Activated naive CD4-positive, alpha-beta T cell treated with anti-CD3 and anti-CD28 coated beads, Interleukin-2, amount 50 U/mL, for 24 hours (primary cell): ENCODE measurements around the gene FBXL13.
"Not testable (repeated sequence)": the region's sequence is repeated elsewhere in the genome, so short reads cannot be mapped to it uniquely, and the experiment has no call there.

ENCODE experiments used
- H3K27ac Mint-ChIP-seq: one replicate; pipeline ENCODE4 v1.8.0; 2021; ENCODE audit warnings: mild to moderate bottlenecking, mixed read lengths
- H3K27me3 Mint-ChIP-seq: one replicate; pipeline ENCODE4 v1.8.0; 2021; ENCODE audit warnings: mixed read lengths
- H3K36me3 Mint-ChIP-seq: one replicate; pipeline ENCODE4 v1.8.0; 2021; ENCODE audit warnings: mixed read lengths
- H3K4me1 Mint-ChIP-seq: one replicate; pipeline ENCODE4 v1.8.0; 2021; ENCODE audit warnings: mixed read lengths
- H3K4me3 Mint-ChIP-seq: one replicate; pipeline ENCODE4 v1.8.0; 2021; ENCODE audit warnings: mild to moderate bottlenecking, mixed read lengths
- H3K9me3 Mint-ChIP-seq: one replicate; pipeline ENCODE4 v1.8.0; 2021; ENCODE audit warnings: mixed read lengths

FBXL13 gene

GRCh38 chr7:103011650-103012049 lies 62.9 kb downstream of the FBXL13 start:
- H3K4me1 Mint-ChIP-seq = no peaks in the 10 kb centered on the region
- peaks cover 2% of the 10 kb centered on the region for H3K27me3 Mint-ChIP-seq
- no peak overlapping the region for H3K27ac Mint-ChIP-seq
- H3K9me3 Mint-ChIP-seq = no peaks in the 10 kb centered on the region
- no peak overlapping the region for H3K4me3 Mint-ChIP-seq
- H3K36me3 Mint-ChIP-seq = peaks cover 14% of the 10 kb centered on the region

DNA sequence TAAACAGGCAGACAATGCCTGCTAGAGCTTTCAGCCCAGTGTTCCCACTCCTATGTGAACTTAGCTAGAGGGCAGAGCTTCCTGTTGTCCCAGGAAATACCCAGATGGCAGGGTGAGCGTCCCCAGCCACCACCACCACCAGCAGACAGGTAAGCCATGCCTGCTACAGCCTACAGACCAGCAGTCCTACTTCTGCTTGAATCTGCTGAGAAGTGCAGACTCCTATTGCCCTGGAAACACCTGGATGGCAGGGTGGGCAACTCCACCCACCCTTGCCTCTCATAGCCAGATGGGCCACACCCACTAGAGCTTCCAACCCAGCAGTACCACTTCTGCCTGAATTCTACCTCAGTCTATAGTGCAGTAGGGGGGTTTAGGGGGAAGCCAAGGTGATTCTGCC lies 64.4 kb downstream of the FBXL13 start:
- Mint-ChIP-seq H3K27me3 (peaks cover 2% of the 10 kb centered on the region), H3K4me3 (no peak overlapping the region), H3K9me3 (peaks cover 8% of the 10 kb centered on the region), H3K36me3 (peaks cover 16% of the 10 kb centered on the region), H3K27ac (no peak overlapping the region), H3K4me1 (no peaks in the 10 kb centered on the region)

DNA sequence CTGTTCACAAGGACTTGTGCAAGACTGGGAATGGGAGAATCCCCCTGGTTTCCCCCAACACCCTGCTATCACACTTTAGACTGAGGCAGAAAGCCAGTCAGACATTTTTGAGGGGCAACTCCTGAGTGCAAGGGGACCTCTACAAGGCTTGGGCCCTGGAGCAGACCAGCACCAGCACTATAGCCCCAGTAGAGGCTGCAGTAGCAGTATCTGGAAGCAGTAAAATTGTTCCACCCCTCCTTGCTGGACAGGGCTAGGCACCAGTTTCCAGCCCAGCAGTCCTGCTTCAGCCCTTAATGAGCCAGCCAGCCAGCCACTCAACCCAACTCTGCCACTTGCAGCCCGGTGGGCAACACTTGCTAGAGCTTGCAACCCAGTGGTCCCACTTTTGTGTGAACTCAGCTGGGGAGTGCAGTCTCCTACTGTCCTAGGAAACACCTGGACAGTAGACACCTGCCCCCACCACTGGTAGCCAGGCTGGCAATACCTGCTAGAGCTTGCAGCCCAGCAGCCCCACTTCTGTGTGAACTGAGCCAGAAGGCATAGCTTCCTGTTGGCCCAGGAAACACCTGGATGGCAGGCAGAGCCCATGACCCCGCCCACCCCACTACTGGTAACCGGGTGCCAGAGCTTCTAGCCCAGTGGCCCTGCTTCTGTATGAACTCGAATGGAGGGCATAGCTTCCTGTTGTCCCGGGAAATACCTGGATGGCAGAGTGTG lies 65.0 kb downstream of the FBXL13 start:
- Mint-ChIP-seq H3K4me1 (no peaks in the 10 kb centered on the region), H3K9me3 (peaks cover 12% of the 10 kb centered on the region), H3K4me3 (no peak overlapping the region), H3K27ac (no peak overlapping the region), H3K36me3 (peaks cover 18% of the 10 kb centered on the region), H3K27me3 (peaks cover 2% of the 10 kb centered on the region)

DNA sequence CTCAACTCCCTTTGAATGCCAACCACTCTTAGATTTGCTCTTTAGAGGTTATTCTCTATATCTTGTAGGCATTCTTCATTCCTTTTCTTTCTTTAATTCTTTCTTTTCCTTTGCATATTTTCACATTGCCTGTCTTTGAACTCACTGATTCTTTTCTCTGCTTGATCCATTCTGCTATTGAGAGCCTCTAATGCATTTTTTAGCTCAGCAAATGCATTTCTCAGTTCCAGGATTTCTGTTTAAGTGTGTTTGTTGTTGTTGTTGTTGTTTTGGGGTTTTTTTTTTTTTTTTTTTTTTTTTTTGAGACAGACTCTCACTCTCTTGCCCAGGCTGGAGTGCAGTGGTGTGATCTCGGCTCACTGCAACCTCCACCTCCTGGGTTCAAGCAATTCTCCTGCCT lies 71.6 kb downstream of the FBXL13 start:
- no peak overlapping the region for H3K4me3 Mint-ChIP-seq
- H3K27ac Mint-ChIP-seq = no peak overlapping the region
- H3K27me3 Mint-ChIP-seq = peaks cover under 1% of the 10 kb centered on the region
- peaks cover 19% of the 10 kb centered on the region for H3K36me3 Mint-ChIP-seq
- peaks cover 22% of the 10 kb centered on the region for H3K9me3 Mint-ChIP-seq
- no peaks in the 10 kb centered on the region for H3K4me1 Mint-ChIP-seq

- no peaks in the 10 kb centered on the region for H3K27me3 Mint-ChIP-seq
- H3K36me3 Mint-ChIP-seq = peaks cover 18% of the 10 kb centered on the region
- H3K27ac Mint-ChIP-seq = no peak overlapping the region
- H3K4me1 Mint-ChIP-seq = no peaks in the 10 kb centered on the region
- no peak overlapping the region for H3K4me3 Mint-ChIP-seq
- peaks cover 19% of the 10 kb centered on the region for H3K9me3 Mint-ChIP-seq
These were observed 73.4 kb downstream of the FBXL13 start for GRCh38 chr7:103001210-103001609.

DNA sequence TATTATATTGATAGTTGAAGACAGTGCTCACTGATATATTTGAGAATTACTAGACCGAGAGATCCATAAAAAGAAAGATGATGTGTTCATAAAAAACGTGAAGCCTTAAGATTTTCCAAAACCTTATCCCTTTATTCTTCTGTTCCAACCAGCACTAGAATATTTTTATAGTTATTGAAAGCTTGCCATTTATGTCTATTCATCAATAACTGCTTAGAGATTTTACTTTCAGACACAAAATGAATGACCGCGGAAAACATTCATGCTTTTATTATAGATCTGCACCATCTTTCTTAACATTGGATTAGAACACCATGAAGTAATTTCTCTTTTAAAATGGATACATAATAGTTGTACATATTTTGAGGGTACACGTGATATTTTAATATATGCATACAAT lies 77.6 kb downstream of the FBXL13 start:
- Mint-ChIP-seq H3K4me3 (no peak overlapping the region), H3K27me3 (no peaks in the 10 kb centered on the region), H3K4me1 (no peaks in the 10 kb centered on the region), H3K27ac (no peak overlapping the region), H3K9me3 (no peaks in the 10 kb centered on the region), H3K36me3 (peaks cover 2% of the 10 kb centered on the region)

DNA sequence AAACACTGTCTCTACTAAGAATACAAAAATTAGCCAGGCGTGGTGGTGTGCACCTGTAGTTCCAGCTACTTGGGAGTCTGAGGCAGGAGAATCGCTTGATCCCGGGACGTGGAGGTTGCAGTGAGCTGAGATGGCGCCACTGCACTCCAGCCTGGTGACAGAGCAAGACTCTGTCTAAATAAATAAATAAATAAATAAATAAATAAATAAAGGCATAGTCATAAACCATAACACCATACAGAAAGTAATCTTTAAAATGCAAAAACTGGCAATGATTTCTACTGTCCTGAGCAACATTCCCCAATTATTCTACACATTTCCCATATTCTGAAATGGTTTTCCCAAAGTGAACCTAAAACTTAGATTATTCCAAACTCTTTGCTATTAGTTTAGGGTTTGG lies 79.0 kb downstream of the FBXL13 start:
- not testable (repeated sequence) for H3K9me3 Mint-ChIP-seq, H3K4me1 Mint-ChIP-seq, H3K36me3 Mint-ChIP-seq, H3K27me3 Mint-ChIP-seq, H3K4me3 Mint-ChIP-seq, H3K27ac Mint-ChIP-seq

- no peak overlapping the region for H3K4me3 Mint-ChIP-seq
- H3K27me3 Mint-ChIP-seq = no peaks in the 10 kb centered on the region
- H3K4me1 Mint-ChIP-seq = no peaks in the 10 kb centered on the region
- peaks cover 2% of the 10 kb centered on the region for H3K36me3 Mint-ChIP-seq
- H3K27ac Mint-ChIP-seq = no peak overlapping the region
- no peaks in the 10 kb centered on the region for H3K9me3 Mint-ChIP-seq
These were observed 80.0 kb downstream of the FBXL13 start for GRCh38 chr7:102994567-102994966.

- H3K4me1 Mint-ChIP-seq = no peaks in the 10 kb centered on the region
- no peaks in the 10 kb centered on the region for H3K36me3 Mint-ChIP-seq
- no peak overlapping the region for H3K4me3 Mint-ChIP-seq
- H3K9me3 Mint-ChIP-seq = no peaks in the 10 kb centered on the region
- no peak overlapping the region for H3K27ac Mint-ChIP-seq
- no peaks in the 10 kb centered on the region for H3K27me3 Mint-ChIP-seq
These were observed 80.9 kb downstream of the FBXL13 start for GRCh38 chr7:102993718-102994029.

- no peak overlapping the region for H3K27ac Mint-ChIP-seq
- H3K36me3 Mint-ChIP-seq = no peaks in the 10 kb centered on the region
- no peaks in the 10 kb centered on the region for H3K27me3 Mint-ChIP-seq
- H3K4me1 Mint-ChIP-seq = no peaks in the 10 kb centered on the region
- no peak overlapping the region for H3K4me3 Mint-ChIP-seq
- no peaks in the 10 kb centered on the region for H3K9me3 Mint-ChIP-seq
These were observed 81.5 kb downstream of the FBXL13 start for GRCh38 chr7:102992938-102993717.

DNA sequence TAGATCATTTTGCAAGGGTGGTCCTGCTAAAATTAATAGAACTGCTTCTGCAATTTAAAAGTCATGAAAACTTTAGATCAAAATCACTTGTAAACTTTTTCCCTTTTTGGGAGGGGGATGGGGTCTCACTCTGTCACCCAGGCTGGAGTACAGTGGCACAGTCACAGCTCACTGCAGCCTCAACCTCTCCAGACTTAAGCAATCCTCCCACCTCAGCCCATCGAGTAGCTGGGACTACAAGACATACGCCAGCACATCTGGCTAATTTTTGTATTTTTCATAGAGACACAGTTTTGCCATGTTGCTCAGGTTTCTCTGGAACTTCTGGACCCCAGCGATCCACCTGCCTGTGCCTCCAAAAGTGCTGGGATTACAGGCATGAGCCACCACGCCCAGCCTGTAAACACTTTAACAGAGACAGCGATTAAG lies 82.1 kb downstream of the FBXL13 start:
- Mint-ChIP-seq H3K4me1 (no peaks in the 10 kb centered on the region), H3K36me3 (no peaks in the 10 kb centered on the region), H3K4me3 (no peak overlapping the region), H3K27ac (no peak overlapping the region), H3K27me3 (no peaks in the 10 kb centered on the region), H3K9me3 (no peaks in the 10 kb centered on the region)

- Mint-ChIP-seq H3K27me3 (no peaks in the 10 kb centered on the region), H3K4me3 (no peak overlapping the region), H3K27ac (no peak overlapping the region)
These were observed 82.9 kb downstream of the FBXL13 start for GRCh38 chr7:102991540-102992214.

DNA sequence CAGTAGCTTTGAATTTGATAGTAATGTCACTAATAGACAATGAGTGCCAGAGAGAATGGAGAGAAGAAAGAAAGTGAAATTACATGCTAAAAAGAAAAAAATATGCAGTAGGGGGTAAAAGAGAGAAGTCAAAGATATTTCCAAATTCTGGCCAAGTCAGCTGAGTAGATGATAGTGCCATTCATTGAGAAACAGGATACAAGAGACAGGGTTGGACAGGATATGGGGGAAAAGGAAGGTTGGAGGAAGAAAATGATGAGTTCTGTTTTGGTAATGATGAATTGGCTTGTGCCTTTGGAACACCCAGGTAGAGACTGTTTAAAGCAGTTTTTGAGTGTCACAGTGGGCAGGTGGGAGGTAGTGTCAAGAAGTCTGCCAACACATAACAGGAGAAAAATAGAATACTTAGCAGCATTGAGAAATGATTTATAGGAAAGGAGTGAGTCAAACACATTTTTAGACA lies 83.5 kb downstream of the FBXL13 start:
- H3K9me3 Mint-ChIP-seq = no peaks in the 10 kb centered on the region
- no peak overlapping the region for H3K4me3 Mint-ChIP-seq
- no peaks in the 10 kb centered on the region for H3K27me3 Mint-ChIP-seq
- H3K4me1 Mint-ChIP-seq = no peaks in the 10 kb centered on the region
- no peaks in the 10 kb centered on the region for H3K36me3 Mint-ChIP-seq
- H3K27ac Mint-ChIP-seq = no peak overlapping the region

More at GRCh38 chr7:102991540-102992214, 82.9 kb downstream of the FBXL13 start:
- Mint-ChIP-seq H3K4me1 (no peaks in the 10 kb centered on the region), H3K36me3 (no peaks in the 10 kb centered on the region), H3K9me3 (no peaks in the 10 kb centered on the region)

DNA sequence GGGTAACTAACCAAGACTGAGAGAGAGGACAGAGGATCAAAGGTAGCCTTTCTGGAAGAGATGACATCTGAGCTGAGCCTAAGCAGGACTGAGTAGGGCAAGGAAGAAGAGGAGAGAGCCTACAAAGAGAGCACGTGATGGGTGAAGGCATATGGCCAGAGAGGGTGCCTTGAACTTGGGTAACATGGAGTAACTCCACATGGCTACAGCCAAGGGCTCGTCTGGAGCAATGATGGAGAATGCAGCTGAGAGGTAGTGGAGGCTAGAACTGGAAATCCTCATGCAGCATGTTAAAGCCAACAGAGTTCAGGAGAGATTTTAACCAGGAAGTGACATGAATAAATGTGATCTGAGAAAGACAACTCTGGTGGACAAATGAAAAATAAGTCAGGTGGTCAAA lies 84.0 kb downstream of the FBXL13 start:
- Mint-ChIP-seq H3K4me3 (no peak overlapping the region), H3K27ac (no peak overlapping the region), H3K36me3 (no peaks in the 10 kb centered on the region), H3K27me3 (no peaks in the 10 kb centered on the region), H3K9me3 (no peaks in the 10 kb centered on the region), H3K4me1 (no peaks in the 10 kb centered on the region)

DNA sequence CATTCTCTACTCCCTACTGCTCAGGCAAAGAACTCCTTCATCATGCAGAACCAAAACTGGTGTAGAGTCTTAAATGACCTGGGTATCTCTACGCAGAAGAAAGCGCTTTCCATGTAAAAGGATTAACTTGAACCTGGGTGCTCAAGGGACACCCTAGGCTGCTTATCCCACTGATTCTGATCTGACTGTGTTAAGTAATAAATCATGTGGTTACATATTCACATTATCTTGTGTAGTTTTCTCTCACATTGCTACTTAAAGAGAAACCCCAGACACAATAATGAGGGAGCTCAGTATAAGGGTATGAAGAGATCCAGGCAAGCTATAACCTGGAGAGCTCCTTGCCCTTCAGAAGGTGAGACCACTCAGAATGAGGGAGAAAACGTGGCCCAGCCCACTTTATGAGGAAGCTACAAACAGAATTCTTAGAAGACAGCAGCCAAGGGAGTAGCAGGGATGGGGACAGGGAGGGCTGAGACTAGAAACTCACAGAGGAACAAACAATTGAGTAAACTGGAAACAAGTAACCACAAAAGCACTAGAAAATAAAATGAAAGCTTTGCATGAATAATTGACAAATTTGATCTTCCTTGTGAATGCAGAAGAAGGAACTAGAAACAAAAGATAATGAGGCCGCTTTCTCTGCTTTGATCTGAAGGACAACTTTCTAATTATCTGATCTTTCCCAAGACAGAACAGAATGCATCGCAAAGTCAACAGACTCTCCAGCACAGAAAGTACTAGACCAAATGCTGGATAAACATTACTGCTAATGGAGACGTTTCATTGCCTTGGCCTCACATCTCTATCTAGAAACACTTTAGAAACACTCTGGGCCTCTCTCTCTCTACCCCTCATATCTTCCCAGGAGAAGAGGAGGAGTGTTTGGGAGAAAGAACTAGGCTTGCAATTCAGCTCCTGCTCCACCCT lies 85.7 kb downstream of the FBXL13 start:
- Mint-ChIP-seq H3K27me3 (no peaks in the 10 kb centered on the region), H3K36me3 (no peaks in the 10 kb centered on the region)

More for the DNA sequence above, 85.7 kb downstream of the FBXL13 start:
- Mint-ChIP-seq H3K9me3 (no peaks in the 10 kb centered on the region), H3K4me3 (no peak overlapping the region), H3K4me1 (no peaks in the 10 kb centered on the region), H3K27ac (no peak overlapping the region)
